Activated CD4-positive, alpha-beta memory T cell treated with anti-CD3 and anti-CD28 coated beads for 36 hours (primary cell): Measurements from ENCODE around the gene C20orf202. TPM values are rescaled to one million over a fixed set of nuclear protein-coding genes. Genes with fewer than 3 reads are reported as not detected.

ENCODE experiments used
- CTCF ChIA-PET: fragments of 350-600 bp; sonication (Branson Sonifier 250); formaldehyde crosslinking; loops from one replicate; lab custom pipeline; 2021; ENCODE audit warnings: antibody characterized with exemption, inconsistent platforms; lab: Charles Lee
- POLR2A ChIA-PET: fragments of 350-600 bp; sonication (Branson Sonifier 250); formaldehyde crosslinking; loops from one replicate; lab custom pipeline; 2021; ENCODE audit warnings: antibody characterized with exemption; lab: Charles Lee
- DNase-seq: peaks from one replicate; pipeline ENCODE4 v3.0.0-alpha.2; 2020
- H3K27ac Mint-ChIP-seq: one replicate; pipeline ENCODE4 v1.8.0; 2021; ENCODE audit warnings: mixed read lengths
- H3K27me3 Mint-ChIP-seq: one replicate; pipeline ENCODE4 v1.8.0; 2021; ENCODE audit warnings: mixed read lengths
- H3K36me3 Mint-ChIP-seq: one replicate; pipeline ENCODE4 v1.8.0; 2021; ENCODE audit warnings: mixed read lengths
- H3K4me1 Mint-ChIP-seq: one replicate; pipeline ENCODE4 v1.8.0; 2021; ENCODE audit warnings: low read depth, mixed read lengths
- H3K4me3 Mint-ChIP-seq: one replicate; pipeline ENCODE4 v1.8.0; 2021; ENCODE audit warnings: mild to moderate bottlenecking, mixed read lengths
- H3K9me3 Mint-ChIP-seq: one replicate; pipeline ENCODE4 v1.8.0; 2021; ENCODE audit warnings: mixed read lengths
- intact Hi-C: fragments of 100-400 bp; cut with micrococcal nuclease; formaldehyde crosslinking; loops from one replicate; pipeline ENCODE4 v1.15.1; 2023
- total RNA-seq, 2 experiments: library from RNA; stranded (reverse); gene quantifications; one replicate each; pipeline ENCODE4 v1.2.3, GENCODE V29; 2021

Gene C20orf202
- total RNA-seq, 2 experiments from 2014 or later = not detected

GRCh38 chr20:1169224-1169623, 34.0 kb upstream of the C20orf202 start:
- intact Hi-C loops = no loop called here
- H3K4me1 Mint-ChIP-seq = no peaks in the 10 kb centered on the region
- H3K9me3 Mint-ChIP-seq = no peaks in the 10 kb centered on the region
- ChIA-PET POLR2A (no interaction called here), CTCF (no interaction called here)
- H3K4me3 Mint-ChIP-seq = no peak overlapping the region
- no peak for DNase-seq
- H3K27ac Mint-ChIP-seq = no peak overlapping the region
- H3K27me3 Mint-ChIP-seq = no peaks in the 10 kb centered on the region
- peaks cover 73% of the 10 kb centered on the region for H3K36me3 Mint-ChIP-seq

GRCh38 chr20:1171461-1172093, 31.7 kb upstream of the C20orf202 start:
- H3K27ac Mint-ChIP-seq = no peak overlapping the region

GRCh38 chr20:1173698-1174097, 29.6 kb upstream of the C20orf202 start:
- ChIA-PET POLR2A (no interaction called here), CTCF (no interaction called here)
- Mint-ChIP-seq H3K4me3 (no peak overlapping the region), H3K27me3 (no peaks in the 10 kb centered on the region), H3K4me1 (no peaks in the 10 kb centered on the region), H3K36me3 (peaks cover 31% of the 10 kb centered on the region), H3K27ac (no peak overlapping the region), H3K9me3 (no peaks in the 10 kb centered on the region)
- intact Hi-C loops = no loop called here
- no peak for DNase-seq

More at GRCh38 chr20:1171461-1172093, 31.7 kb upstream of the C20orf202 start:
- Mint-ChIP-seq H3K4me1 (no peaks in the 10 kb centered on the region), H3K27me3 (no peaks in the 10 kb centered on the region), H3K9me3 (no peaks in the 10 kb centered on the region), H3K4me3 (no peak overlapping the region), H3K36me3 (peaks cover 50% of the 10 kb centered on the region)
- intact Hi-C loops = no loop called here
- ChIA-PET POLR2A (interaction anchor here (1.2 kb wide), 1 partner anchor 9 kb away, joined by 3 read pairs; no protein-coding TSS in a partner anchor), CTCF (no interaction called here)
- no peak for DNase-seq

- no peak for DNase-seq
- H3K27ac Mint-ChIP-seq = no peak overlapping the region
- intact Hi-C loops = no loop called here
- H3K27me3 Mint-ChIP-seq = no peaks in the 10 kb centered on the region
- H3K9me3 Mint-ChIP-seq = no peaks in the 10 kb centered on the region
- ChIA-PET CTCF (no interaction called here), POLR2A (no interaction called here)
- H3K36me3 Mint-ChIP-seq = peaks cover 24% of the 10 kb centered on the region
- no peaks in the 10 kb centered on the region for H3K4me1 Mint-ChIP-seq
- no peak overlapping the region for H3K4me3 Mint-ChIP-seq
Observed at GRCh38 chr20:1174787-1175186, 28.5 kb upstream of the C20orf202 start.

GRCh38 chr20:1177680-1178079, 25.6 kb upstream of the C20orf202 start:
- H3K4me3 Mint-ChIP-seq = no peak overlapping the region
- H3K27ac Mint-ChIP-seq = no peak overlapping the region
- H3K36me3 Mint-ChIP-seq = peaks cover 7% of the 10 kb centered on the region
- DNase-seq = no peak
- no peaks in the 10 kb centered on the region for H3K4me1 Mint-ChIP-seq
- POLR2A ChIA-PET = no interaction called here
- CTCF ChIA-PET = interaction anchor here (1.2 kb wide), 1 partner anchor 36 kb away, joined by 5 read pairs; no protein-coding TSS in a partner anchor
- intact Hi-C loops = no loop called here
- H3K9me3 Mint-ChIP-seq = no peaks in the 10 kb centered on the region
- H3K27me3 Mint-ChIP-seq = no peaks in the 10 kb centered on the region

GRCh38 chr20:1178103-1178502, 25.2 kb upstream of the C20orf202 start:
- H3K36me3 Mint-ChIP-seq = peaks cover 5% of the 10 kb centered on the region
- H3K27me3 Mint-ChIP-seq = peaks cover under 1% of the 10 kb centered on the region
- CTCF ChIA-PET = no interaction called here
- no peaks in the 10 kb centered on the region for H3K9me3 Mint-ChIP-seq
- intact Hi-C loops = no loop called here
- H3K4me1 Mint-ChIP-seq = no peaks in the 10 kb centered on the region
- H3K4me3 Mint-ChIP-seq = no peak overlapping the region
- POLR2A ChIA-PET = no interaction called here
- DNase-seq = no peak
- H3K27ac Mint-ChIP-seq = no peak overlapping the region

- no peak overlapping the region for H3K27ac Mint-ChIP-seq
- H3K4me1 Mint-ChIP-seq = no peaks in the 10 kb centered on the region
- intact Hi-C loops = no loop called here
- H3K27me3 Mint-ChIP-seq = peaks cover 6% of the 10 kb centered on the region
- DNase-seq = no peak
- peaks cover 2% of the 10 kb centered on the region for H3K36me3 Mint-ChIP-seq
- POLR2A ChIA-PET = no interaction called here
- no peak overlapping the region for H3K4me3 Mint-ChIP-seq
- H3K9me3 Mint-ChIP-seq = no peaks in the 10 kb centered on the region
- CTCF ChIA-PET = no interaction called here
Observed at GRCh38 chr20:1178623-1179022, 24.6 kb upstream of the C20orf202 start.

GRCh38 chr20:1180949-1181348, 22.3 kb upstream of the C20orf202 start:
- Mint-ChIP-seq H3K27ac (no peak overlapping the region), H3K36me3 (no peaks in the 10 kb centered on the region), H3K27me3 (peaks cover 19% of the 10 kb centered on the region), H3K4me3 (no peak overlapping the region), H3K4me1 (peaks cover 7% of the 10 kb centered on the region), H3K9me3 (no peaks in the 10 kb centered on the region)
- ChIA-PET CTCF (interaction anchor here (1.0 kb wide), 1 partner anchor 32 kb away, joined by 3 read pairs; no protein-coding TSS in a partner anchor), POLR2A (no interaction called here)
- no peak for DNase-seq
- intact Hi-C loops = no loop called here

GRCh38 chr20:1182106-1182505, 21.1 kb upstream of the C20orf202 start:
- H3K27ac Mint-ChIP-seq = no peak overlapping the region
- intact Hi-C loops = no loop called here

GRCh38 chr20:1183153-1183552, 20.1 kb upstream of the C20orf202 start:
- intact Hi-C loops = no loop called here
- ChIA-PET POLR2A (no interaction called here), CTCF (no interaction called here)
- no peak overlapping the region for H3K27ac Mint-ChIP-seq
- peaks cover 7% of the 10 kb centered on the region for H3K4me1 Mint-ChIP-seq
- H3K9me3 Mint-ChIP-seq = no peaks in the 10 kb centered on the region
- no peak overlapping the region for H3K4me3 Mint-ChIP-seq
- no peaks in the 10 kb centered on the region for H3K36me3 Mint-ChIP-seq
- H3K27me3 Mint-ChIP-seq = peaks cover 22% of the 10 kb centered on the region
- no peak for DNase-seq

More at GRCh38 chr20:1182106-1182505, 21.1 kb upstream of the C20orf202 start:
- H3K4me1 Mint-ChIP-seq = peaks cover 7% of the 10 kb centered on the region
- H3K27me3 Mint-ChIP-seq = peaks cover 22% of the 10 kb centered on the region
- DNase-seq = no peak
- POLR2A ChIA-PET = no interaction called here
- H3K9me3 Mint-ChIP-seq = no peaks in the 10 kb centered on the region
- no peaks in the 10 kb centered on the region for H3K36me3 Mint-ChIP-seq
- CTCF ChIA-PET = no interaction called here
- no peak overlapping the region for H3K4me3 Mint-ChIP-seq

- H3K9me3 Mint-ChIP-seq = no peaks in the 10 kb centered on the region
- peak overlapping the region; percentile 55 for H3K4me3 Mint-ChIP-seq
- no peak overlapping the region for H3K27ac Mint-ChIP-seq
- DNase-seq = no peak
- ChIA-PET POLR2A (no interaction called here), CTCF (interaction anchor here (1.0 to 1.5 kb wide), 3 partner anchors 25 to 365 kb away, joined by 3 to 5 read pairs (median 5); no protein-coding TSS in a partner anchor)
- intact Hi-C loops = no loop called here
- H3K4me1 Mint-ChIP-seq = peaks cover 7% of the 10 kb centered on the region
- H3K36me3 Mint-ChIP-seq = no peaks in the 10 kb centered on the region
- H3K27me3 Mint-ChIP-seq = peaks cover 22% of the 10 kb centered on the region
Observed at GRCh38 chr20:1184260-1184637, 19.0 kb upstream of the C20orf202 start.

GRCh38 chr20:1184638-1185315, 18.5 kb upstream of the C20orf202 start, which contains the start of gene TMEM74B:
TSS of gene TMEM74B (minus strand) at chr20:1184981. CDS start at chr20:1183801, 1,180 bp downstream.
- no peaks in the 10 kb centered on the region for H3K36me3 Mint-ChIP-seq
- no peak for DNase-seq
- ChIA-PET CTCF (interaction anchor here (0.6 to 1.5 kb wide), 4 partner anchors 21 to 228 kb away, joined by 3 to 5 read pairs (median 5); no protein-coding TSS in a partner anchor), POLR2A (no interaction called here)
- intact Hi-C loops = loop anchor here (1.0 kb wide), 1 partner anchor 76 kb away; no protein-coding TSS in a partner anchor
- peaks cover 24% of the 10 kb centered on the region for H3K27me3 Mint-ChIP-seq
- H3K4me3 Mint-ChIP-seq = peak within 1 kb of the TSS; percentile 55
- H3K9me3 Mint-ChIP-seq = no peaks in the 10 kb centered on the region
- H3K27ac Mint-ChIP-seq = no peak within 1 kb of the TSS
- H3K4me1 Mint-ChIP-seq = peaks cover 7% of the 10 kb centered on the region
